Peyer's patch (tissue), 4 donors: ENCODE data around the gene CLEC2A. TPM values are rescaled to one million over a fixed set of nuclear protein-coding genes. Genes with fewer than 3 reads are reported as not detected.
"Not testable (repeated sequence)": the region's sequence is repeated elsewhere in the genome, so short reads cannot be mapped to it uniquely, and the experiment has no call there.

Experiments used
- DNase-seq, 3 donors: peaks; one replicate each; pipeline ENCODE4 v3.0.0-alpha.2; 2017 to 2019
- H3K27ac ChIP-seq, 4 donors: fragments of 200-600 bp; sonication (generic); one replicate each; pipeline ENCODE4 v1.5.1; 2016 to 2019
- H3K27me3 ChIP-seq, 2 donors: fragments of 200-600 bp; sonication (generic); one replicate each; pipeline ENCODE4 v1.5.1; 2019
- H3K36me3 ChIP-seq, 3 donors: fragments of 200-600 bp; sonication (generic); one replicate each; pipeline ENCODE4 v1.5.1; 2016 to 2019
- H3K4me1 ChIP-seq, 4 donors: fragments of 200-600 bp; sonication (generic); one replicate each; pipeline ENCODE4 v1.5.1; 2016 to 2019
- H3K4me3 ChIP-seq, 4 donors: fragments of 200-600 bp; sonication (generic); 1 replicate in 3 of 4; 2 replicates in 1 of 4; pipeline ENCODE4 v1.5.1; 2016 to 2019; ENCODE audit warnings: mild to moderate bottlenecking in 1 of 4
- H3K9me3 ChIP-seq, 4 donors: fragments of 200-600 bp; sonication (generic); one replicate each; pipeline ENCODE4 v1.5.1; 2016 to 2019; ENCODE audit warnings: mild to moderate bottlenecking in 1 of 4
- CTCF ChIP-seq, 6 experiments: fragments of 450-650 bp in 4 of 6; fragments of 200-600 bp in 2 of 6; sonication (generic) in 1 of 6; IDR thresholded peaks; one replicate each; pipeline ENCODE4 v1.5.1; 2017 to 2019; ENCODE audit warnings: antibody characterized with exemption in 6 of 6, mild to moderate bottlenecking in 3 of 6, moderate library complexity in 1 of 6
- POLR2A ChIP-seq, 2 donors: fragments of 450-650 bp; IDR thresholded peaks; one replicate each; pipeline ENCODE4 v1.5.1; 2017; ENCODE audit warnings: antibody characterized with exemption in 2 of 2, mild to moderate bottlenecking in 2 of 2, moderate library complexity in 2 of 2
- total RNA-seq, 4 donors: library from RNA; depleted of rRNA; stranded (reverse); fragments of >200 nt; gene quantifications; one replicate each; pipeline ENCODE4 v1.1.0, GENCODE V29; 2016

CLEC2A gene
- total RNA-seq, 4 donors from 2014 or later = not detected

- H3K4me3 ChIP-seq = no peak overlapping the region
- H3K27ac ChIP-seq = no peak overlapping the region
- H3K4me1 ChIP-seq = no peaks in the 10 kb centered on the region
- DNase-seq = no peak
- no peaks in the 10 kb centered on the region for H3K9me3 ChIP-seq
- no peaks in the 10 kb centered on the region for H3K36me3 ChIP-seq
- TF ChIP-seq POLR2A (IDR thresholded peaks at IDR 0.05) (no peak), CTCF (IDR thresholded peaks at IDR 0.05) (no peak)
- no peaks in the 10 kb centered on the region for H3K27me3 ChIP-seq
Measured at GRCh38 chr12:9880532-9881078, 51.6 kb downstream of the CLEC2A start.

- H3K27me3 ChIP-seq, DNase-seq, H3K4me1 ChIP-seq, H3K9me3 ChIP-seq, H3K27ac ChIP-seq, H3K36me3 ChIP-seq, H3K4me3 ChIP-seq: not testable (repeated sequence)
Measured at GRCh38 chr12:9876120-9876519, 56.0 kb downstream of the CLEC2A start.

GRCh38 chr12:9872742-9873141, 59.4 kb downstream of the CLEC2A start:
- Histone ChIP-seq H3K27me3 (no peaks in the 10 kb centered on the region), H3K4me1 (no peaks in the 10 kb centered on the region), H3K36me3 (no peaks in the 10 kb centered on the region), H3K9me3 (no peaks in the 10 kb centered on the region), H3K27ac (no peak overlapping the region), H3K4me3 (no peak overlapping the region)
- DNase-seq = no peak
- TF ChIP-seq CTCF (IDR thresholded peaks at IDR 0.05) = no peak
- TF ChIP-seq POLR2A (IDR thresholded peaks at IDR 0.05) = no peak

GRCh38 chr12:9872162-9872561, 60.0 kb downstream of the CLEC2A start:
- Histone ChIP-seq H3K9me3 (no peaks in the 10 kb centered on the region), H3K4me3 (no peak overlapping the region), H3K27ac (no peak overlapping the region), H3K4me1 (no peaks in the 10 kb centered on the region), H3K36me3 (no peaks in the 10 kb centered on the region), H3K27me3 (no peaks in the 10 kb centered on the region)
- TF ChIP-seq POLR2A (IDR thresholded peaks at IDR 0.05) (no peak), CTCF (IDR thresholded peaks at IDR 0.05) (no peak)
- DNase-seq = no peak

GRCh38 chr12:9870286-9870866, 61.8 kb downstream of the CLEC2A start:
- no peak for DNase-seq
- peak overlapping the region; percentile 28 to 48 (median 41) for H3K4me3 ChIP-seq

More at GRCh38 chr12:9870286-9870866, 61.8 kb downstream of the CLEC2A start:
- Histone ChIP-seq H3K27me3 (no peaks in the 10 kb centered on the region), H3K9me3 (no peaks in the 10 kb centered on the region), H3K36me3 (no peaks in the 10 kb centered on the region), H3K4me1 (no peaks in the 10 kb centered on the region), H3K27ac (peak overlapping the region; percentile 74 to 87 (median 83))
- TF ChIP-seq POLR2A (IDR thresholded peaks at IDR 0.05) = no peak
- no peak for TF ChIP-seq CTCF (IDR thresholded peaks at IDR 0.05)
